GM12878 (cell line): ENCODE data around the gene ZCCHC3. TPM values are rescaled to one million over a fixed set of nuclear protein-coding genes. Genes with fewer than 3 reads are reported as not detected.
A peak's percentile ranks its signal among the peaks of the same experiment; 100 is the strongest.

Experiments
- ATF7 ChIP-seq: fragments of 450-650 bp; IDR thresholded peaks from 2 replicates; pipeline ENCODE4 v1.6.1; 2016; ENCODE audit warnings: low read depth, mild to moderate bottlenecking
- BACH1 ChIP-seq: fragments of 450-650 bp; IDR thresholded peaks from 2 replicates; pipeline ENCODE4 v1.6.1; 2017; ENCODE audit warnings: mild to moderate bottlenecking, borderline replicate concordance
- BCL3 ChIP-seq: IDR thresholded peaks from 2 replicates; pipeline ENCODE4 v1.6.1; 2011; ENCODE audit warnings: borderline replicate concordance, low read depth, mild to moderate bottlenecking, moderate library complexity, low read length; ENCODE audit not compliant: insufficient read depth, poor library complexity, severe bottlenecking
- CREB1 ChIP-seq: IDR thresholded peaks from 2 replicates; pipeline ENCODE4 v1.6.1; 2012; ENCODE audit warnings: low read depth, mild to moderate bottlenecking, inconsistent platforms
- NFYA ChIP-seq: IDR thresholded peaks from 2 replicates; pipeline ENCODE4 v1.6.1; 2011; ENCODE audit warnings: low read depth, mild to moderate bottlenecking, low read length, improper control_type of control experiment, borderline replicate concordance
- NFYB ChIP-seq: IDR thresholded peaks from 2 replicates; pipeline ENCODE4 v1.6.1; 2011; ENCODE audit warnings: low read depth, mild to moderate bottlenecking, low read length, improper control_type of control experiment, moderate library complexity; ENCODE audit not compliant: insufficient read depth
- POLR2AphosphoS2 ChIP-seq: IDR thresholded peaks from 2 replicates; pipeline ENCODE4 v1.6.1; 2011; ENCODE audit warnings: low read depth, mild to moderate bottlenecking, low read length, improper control_type of control experiment, moderate library complexity
- RB1 ChIP-seq: fragments of 450-650 bp; formaldehyde crosslinking; IDR thresholded peaks from 2 replicates; pipeline ENCODE4 v1.6.1; 2017; ENCODE audit warnings: mild to moderate bottlenecking, borderline replicate concordance
- RBBP5 ChIP-seq: fragments of 200-600 bp; sonication (generic); conservative IDR thresholded peaks from 2 replicates; pipeline ENCODE4 v1.6.1; 2016
- RELB ChIP-seq: fragments of 450-650 bp; IDR thresholded peaks from 2 replicates; pipeline ENCODE4 v1.6.1; 2017; ENCODE audit warnings: low read depth, mild to moderate bottlenecking, moderate library complexity
- SMAD5 ChIP-seq: IDR thresholded peaks from 2 replicates; pipeline ENCODE4 v1.6.1; 2016; ENCODE audit warnings: antibody characterized with exemption, low read depth
- ZBTB4 ChIP-seq: fragments of 450-650 bp; formaldehyde crosslinking; IDR thresholded peaks from 2 replicates; pipeline ENCODE4 v1.4.0; 2022; ENCODE audit warnings: mild to moderate bottlenecking, moderate library complexity
- polyA plus RNA-seq, 11 experiments: library from polyadenylated mRNA; depleted of rRNA in 4 of 11; unstranded in 6 of 11; stranded (reverse) in 5 of 11; fragments of >200 nt; fragmentation: Nextera tagmentation in 4 of 11; fragmentation: Illumina TruSeq in 1 of 11; extraction: Ambion mirVana in 4 of 11; extraction: Trizol in 1 of 11; gene quantifications; 1 replicate in 1 of 11; 2 replicates in 10 of 11; pipeline versions ENCODE4 v1.2.1 to v1.2.3, GENCODE V29; 2011 to 2016; ENCODE audit warnings: inconsistent platforms in 2 of 11, missing spikeins in 2 of 11, low read depth in 1 of 11
- total RNA-seq, 4 experiments: library from RNA; depleted of rRNA in 3 of 4; stranded (reverse); fragments of >200 nt in 3 of 4; fragmentation: Illumina TruSeq in 1 of 4; extraction: Trizol in 1 of 4; gene quantifications; 2 replicates each; pipeline versions ENCODE4 v1.2.1 to v1.2.3, GENCODE V29; 2013 to 2021

ZCCHC3 gene
- total and polyA plus RNA-seq, 10 of the 15 experiments (the other 5 are each of a cell fraction or from before 2014, with no cell fraction given) = 5.3 to 36.1 (median 17.2) TPM

- TF ChIP-seq RELB (no peak), CREB1 (no peak), SMAD5 (no peak), NFYA (no peak), BACH1 (no peak), ZBTB4 (no peak), POLR2AphosphoS2 (no peak), BCL3 (no peak), NFYB (no peak), RBBP5 (no peak), RB1 (peak; percentile 75; the same call in 1 of the 2 replicates), ATF7 (no peak)
Observed at GRCh38 chr20:266596-267562, 30.5 kb upstream of the ZCCHC3 start (continued).
